Smooth muscle cell (in vitro differentiated cells): ENCODE measurements around the gene SPATA9. TPM values are rescaled to one million over a fixed set of nuclear protein-coding genes. Genes with fewer than 3 reads are reported as not detected.

ENCODE experiments used
- DNase-seq: peaks from one replicate; lab custom pipeline; 2025; ENCODE audit not compliant: unreplicated experiment; lab: John Stamatoyannopoulos, UW
- H2AFZ ChIP-seq: fragments of 200-600 bp; sonication (generic); 2 replicates; pipeline ENCODE4 v1.6.0; 2016; ENCODE audit warnings: antibody characterized with exemption, low read depth, mild to moderate bottlenecking
- H3F3A ChIP-seq: fragments of 200-600 bp; sonication (generic); 2 replicates; pipeline ENCODE4 v1.6.0; 2017; ENCODE audit warnings: antibody characterized with exemption, low read depth
- H3K27ac ChIP-seq: fragments of 200-600 bp; sonication (generic); 2 replicates; pipeline ENCODE4 v1.5.1; 2016; ENCODE audit warnings: low read depth, mild to moderate bottlenecking
- H3K27me3 ChIP-seq: fragments of 200-600 bp; sonication (generic); 2 replicates; pipeline ENCODE4 v1.6.1; 2016; ENCODE audit warnings: low read depth, mild to moderate bottlenecking
- H3K36me3 ChIP-seq: fragments of 200-600 bp; sonication (generic); 2 replicates; pipeline ENCODE4 v1.5.1; 2016; ENCODE audit warnings: low read depth
- H3K4me1 ChIP-seq: fragments of 200-600 bp; sonication (generic); 2 replicates; pipeline ENCODE4 v1.5.1; 2016; ENCODE audit warnings: low read depth
- H3K4me2 ChIP-seq: fragments of 200-600 bp; sonication (generic); 2 replicates; pipeline ENCODE4 v1.6.0; 2016; ENCODE audit warnings: mild to moderate bottlenecking
- H3K4me3 ChIP-seq: fragments of 200-600 bp; sonication (generic); 2 replicates; pipeline ENCODE4 v1.5.1; 2016; ENCODE audit warnings: mild to moderate bottlenecking
- H3K79me2 ChIP-seq: fragments of 200-600 bp; sonication (generic); 2 replicates; pipeline ENCODE4 v1.6.0; 2016; ENCODE audit warnings: low read depth, mild to moderate bottlenecking
- H3K9ac ChIP-seq: fragments of 200-600 bp; sonication (generic); 2 replicates; pipeline ENCODE4 v1.6.0; 2016; ENCODE audit warnings: low read depth
- H3K9me3 ChIP-seq: fragments of 200-600 bp; sonication (generic); replicated peaks from 2 replicates; pipeline ENCODE4 v1.5.1; 2016; ENCODE audit warnings: low read depth
- H4K20me1 ChIP-seq: fragments of 200-600 bp; sonication (generic); 2 replicates; pipeline ENCODE4 v1.6.0; 2016; ENCODE audit warnings: low read depth
- CTCF ChIP-seq: fragments of 200-600 bp; sonication (generic); IDR thresholded peaks from 2 replicates; pipeline ENCODE4 v1.5.1; 2017; ENCODE audit warnings: borderline replicate concordance, mild to moderate bottlenecking, antibody characterized with exemption; ENCODE audit not compliant: insufficient read depth, poor library complexity, severe bottlenecking
- WGBS: methylation state at CpG from one replicate; pipeline ENCODE4 v1.1.7; 2016; ENCODE audit warnings: low lambda C conversion rate; 5-methylcytosine and 5-hydroxymethylcytosine counted together
- polyA plus RNA-seq: library from polyadenylated mRNA; unstranded; fragments of >200 nt; fragmentation: Nextera tagmentation; extraction: Ambion mirVana; gene quantifications from 2 replicates; pipeline ENCODE4 v1.2.1, GENCODE V29; 2016
- total RNA-seq: library from RNA; depleted of rRNA; stranded (reverse); fragments of >200 nt; gene quantifications from 2 replicates; pipeline ENCODE4 v1.2.3, GENCODE V29; 2014

Gene SPATA9
- total and polyA plus RNA-seq, 2 experiments from 2014 or later, result not detected

GRCh38 chr5:95655575-95655974 lies 27.2 kb downstream of the SPATA9 start:
- H3K27me3 ChIP-seq, result no peaks in the 10 kb centered on the region
- no peaks in the 10 kb centered on the region for H3K36me3 ChIP-seq
- no peaks in the 10 kb centered on the region for H4K20me1 ChIP-seq
- 12% methylated on average over 1 of the region's 1 CpG for WGBS
- H3K4me2 ChIP-seq, result no peak overlapping the region
- no peak for DNase-seq
- H3K4me3 ChIP-seq, result no peak overlapping the region
- H2AFZ ChIP-seq, result no peak overlapping the region
- no peaks in the 10 kb centered on the region for H3K9me3 ChIP-seq
- no peaks in the 10 kb centered on the region for H3K79me2 ChIP-seq
- H3K9ac ChIP-seq, result no peak overlapping the region
- H3F3A ChIP-seq, result no peaks in the 10 kb centered on the region
- H3K4me1 ChIP-seq, result no peaks in the 10 kb centered on the region
- no peak for TF ChIP-seq CTCF
- H3K27ac ChIP-seq, result no peak overlapping the region

GRCh38 chr5:95654196-95654595 lies 28.6 kb downstream of the SPATA9 start:
- Histone ChIP-seq H3K4me3 (no peak overlapping the region), H3K27ac (no peak overlapping the region), H3K79me2 (no peaks in the 10 kb centered on the region), H3K9me3 (no peaks in the 10 kb centered on the region), H3K4me1 (no peaks in the 10 kb centered on the region), H3K27me3 (no peaks in the 10 kb centered on the region), H3F3A (no peaks in the 10 kb centered on the region), H2AFZ (no peak overlapping the region), H3K36me3 (no peaks in the 10 kb centered on the region), H3K4me2 (no peak overlapping the region), H4K20me1 (no peaks in the 10 kb centered on the region), H3K9ac (no peak overlapping the region)
- no peak for DNase-seq
- WGBS, result 98% methylated on average over 3 of the region's 3 CpGs
- no peak for TF ChIP-seq CTCF

- no peak for TF ChIP-seq CTCF
- Histone ChIP-seq H3K27ac (no peak overlapping the region), H3K4me2 (no peak overlapping the region)
Observed at GRCh38 chr5:95652849-95653248, 29.9 kb downstream of the SPATA9 start.

GRCh38 chr5:95649842-95650620 lies 32.8 kb downstream of the SPATA9 start:
- H3K4me2 ChIP-seq, result no peak overlapping the region
- peaks cover 9% of the 10 kb centered on the region for H3K4me1 ChIP-seq
- no peak for TF ChIP-seq CTCF
- H3K36me3 ChIP-seq, result no peaks in the 10 kb centered on the region
- H3K27ac ChIP-seq, result no peak overlapping the region
- H3K9ac ChIP-seq, result no peak overlapping the region
- H3F3A ChIP-seq, result peaks cover 14% of the 10 kb centered on the region
- no peaks in the 10 kb centered on the region for H4K20me1 ChIP-seq
- H3K4me3 ChIP-seq, result no peak overlapping the region
- H3K27me3 ChIP-seq, result no peaks in the 10 kb centered on the region
- no peaks in the 10 kb centered on the region for H3K79me2 ChIP-seq
- DNase-seq, result no peak
- H3K9me3 ChIP-seq, result no peaks in the 10 kb centered on the region
- no peak overlapping the region for H2AFZ ChIP-seq

More at GRCh38 chr5:95652849-95653248, 29.9 kb downstream of the SPATA9 start:
- Histone ChIP-seq H3K4me3 (no peak overlapping the region), H3K9me3 (no peaks in the 10 kb centered on the region), H4K20me1 (no peaks in the 10 kb centered on the region), H3K36me3 (no peaks in the 10 kb centered on the region), H2AFZ (no peak overlapping the region), H3F3A (no peaks in the 10 kb centered on the region), H3K9ac (no peak overlapping the region), H3K4me1 (no peaks in the 10 kb centered on the region), H3K79me2 (no peaks in the 10 kb centered on the region), H3K27me3 (no peaks in the 10 kb centered on the region)
- DNase-seq, result no peak
- 87% methylated on average over 1 of the region's 1 CpG for WGBS
